Left kidney (tissue), 2 donors: ENCODE results near the gene MRPS34. TPM values are rescaled to one million over a fixed set of nuclear protein-coding genes. Genes with fewer than 3 reads are reported as not detected.

Experiments
- DNase-seq: peaks from one replicate; pipeline ENCODE4 v3.0.0-alpha.2; 2013
- polyA plus RNA-seq: library from polyadenylated mRNA; unstranded; fragments of 120-200 nt; gene quantifications from one replicate; pipeline ENCODE4 v1.2.1, GENCODE V29; 2013; ENCODE audit not compliant: insufficient read length

The MRPS34 gene
- polyA plus RNA-seq, 1 donor, result 53.8 TPM

- no peak for DNase-seq
These were observed 41.9 kb downstream of the MRPS34 start for GRCh38 chr16:1731073-1731472.

- no peak for DNase-seq
These were observed 43.5 kb downstream of the MRPS34 start for GRCh38 chr16:1729445-1729844.

GRCh38 chr16:1729026-1729425 is 43.9 kb downstream of the MRPS34 start:
- DNase-seq, result no peak

GRCh38 chr16:1727651-1728624 is 45.0 kb downstream of the MRPS34 start:
- no peak for DNase-seq

- no peak for DNase-seq
These were observed 46.1 kb downstream of the MRPS34 start for GRCh38 chr16:1726661-1727502.

GRCh38 chr16:1724491-1724890 is 48.4 kb downstream of the MRPS34 start:
- no peak for DNase-seq

GRCh38 chr16:1723450-1724147 is 49.3 kb downstream of the MRPS34 start:
- DNase-seq, result peak; percentile 7

Other genes with a start within 250 kb of the MRPS34 start
- 15.7 TPM for gene TMEM204, start 239.5 kb downstream of the MRPS34 start, polyA plus RNA-seq
- 43.9 TPM for gene IFT140, start 161.1 kb downstream of the MRPS34 start, polyA plus RNA-seq
- gene CRAMP1, start 160.8 kb downstream of the MRPS34 start, polyA plus RNA-seq, result 27.3 TPM
- 82.0 TPM for gene JPT2, start 94.9 kb downstream of the MRPS34 start, polyA plus RNA-seq
- 68.6 TPM for gene MAPK8IP3, start 66.9 kb downstream of the MRPS34 start, polyA plus RNA-seq
- 18.0 TPM for gene NME3, start 1.6 kb downstream of the MRPS34 start, polyA plus RNA-seq
- 10.7 TPM for gene EME2, start 324 bp downstream of the MRPS34 start, polyA plus RNA-seq
- 32.8 TPM for gene SPSB3, start 9.4 kb upstream of the MRPS34 start, polyA plus RNA-seq
- gene NUBP2, start 9.8 kb upstream of the MRPS34 start, polyA plus RNA-seq, result 33.6 TPM
- 1.6 TPM for gene IGFALS, start 20.6 kb upstream of the MRPS34 start, polyA plus RNA-seq
- 33.9 TPM for gene HAGH, start 53.7 kb upstream of the MRPS34 start, polyA plus RNA-seq
- gene FAHD1, start 54.1 kb upstream of the MRPS34 start, polyA plus RNA-seq, result 35.5 TPM
- 3.2 TPM for gene MEIOB, start 99.0 kb upstream of the MRPS34 start, polyA plus RNA-seq
- gene HS3ST6, start 145.3 kb upstream of the MRPS34 start, polyA plus RNA-seq, result 0.15 TPM
- gene MSRB1, start 170.1 kb upstream of the MRPS34 start, polyA plus RNA-seq, result 55.9 TPM
- 0.18 TPM for gene RPL3L, start 181.6 kb upstream of the MRPS34 start, polyA plus RNA-seq
- gene NDUFB10, start 186.4 kb upstream of the MRPS34 start, polyA plus RNA-seq, result 116 TPM
- 1,628 TPM for gene RPS2, start 191.7 kb upstream of the MRPS34 start, polyA plus RNA-seq
- not detected for gene RNF151, start 193.7 kb upstream of the MRPS34 start, polyA plus RNA-seq
- gene TBL3, start 198.9 kb upstream of the MRPS34 start, polyA plus RNA-seq, result 30.3 TPM
- gene NOXO1, start 208.3 kb upstream of the MRPS34 start, polyA plus RNA-seq, result 0.78 TPM
- 23.1 TPM for gene GFER, start 211.1 kb upstream of the MRPS34 start, polyA plus RNA-seq
- gene SYNGR3, start 216.8 kb upstream of the MRPS34 start, polyA plus RNA-seq, result 1.5 TPM
- 15.8 TPM for gene ZNF598, start 236.7 kb upstream of the MRPS34 start, polyA plus RNA-seq
- gene NPW, start 246.7 kb upstream of the MRPS34 start, polyA plus RNA-seq, result 3.8 TPM